ENCODE measurements around the gene AKT2. TPM values are rescaled to one million over a fixed set of nuclear protein-coding genes. Genes with fewer than 3 reads are reported as not detected.
"Not testable (repeated sequence)": the region's sequence is repeated elsewhere in the genome, so short reads cannot be mapped to it uniquely, and the experiment has no call there.

The AKT2 gene
- total RNA-seq (100 to 1,000 TPM in 5 of 7 donors, 10 to 100 TPM in 2; 78.4 to 160 (median 141) TPM), polyA plus RNA-seq (10 to 100 TPM; 81.2 to 82.0 TPM)
- long read RNA-seq, donor 1, full-length matches to known transcripts = 2 of 40 reads
- long read RNA-seq, donor 1, partial matches to known transcripts = 29 of 40 reads
- long read RNA-seq, donor 1, other reads (novel, unspliced or antisense) = 9 of 40 reads
- long read RNA-seq, donor 2, full-length matches to known transcripts = 22 of 43 reads
- long read RNA-seq, donor 2, partial matches to known transcripts = 21 of 43 reads
- long read RNA-seq, donor 2, other reads (novel, unspliced or antisense) = 0 of 43 reads
- long read RNA-seq, donor 3, full-length matches to known transcripts = 4 of 26 reads
- long read RNA-seq, donor 3, partial matches to known transcripts = 5 of 26 reads
- long read RNA-seq, donor 3, other reads (novel, unspliced or antisense) = 17 of 26 reads

GRCh38 chr19:40284501-40285352 lies at the start of gene AKT2:
TSS of gene AKT2 (minus strand) at chr19:40285345. CDS start at chr19:40265267, 20,078 bp downstream.
- peak within 1 kb of the TSS; percentile 97 for H3K4me3 ChIP-seq
- peak in 1 of 3 donors; percentile 21 for TF ChIP-seq CTCF (IDR thresholded peaks at IDR 0.05)
- TF ChIP-seq EP300 (IDR thresholded peaks at IDR 0.05) = no peak
- TF ChIP-seq POLR2A (IDR thresholded peaks at IDR 0.05) = peak; percentile 50
- peak within 1 kb of the TSS; percentile 89 to 94 for H3K27ac ChIP-seq
- H3K36me3 ChIP-seq = no peaks in the 10 kb centered on the region
- intact Hi-C loops (cut with DNase I) = no loop called here
- DNase-seq = peak; percentile 78 to 89 (median 88)
- no peaks in the 10 kb centered on the region for H3K27me3 ChIP-seq
- peaks cover 36% of the 10 kb centered on the region for H3K4me1 ChIP-seq (ENCODE audit: insufficient read depth)
- no peaks in the 10 kb centered on the region for H3K9me3 ChIP-seq
- WGBS, 3 donors = 1% methylated on average over 20 to 84 of the region's 84 CpGs

GRCh38 chr19:40333083-40333482 lies 47.9 kb upstream of the AKT2 start:
- H3K36me3 ChIP-seq; intact Hi-C loops (cut with DNase I): not testable (repeated sequence)

GRCh38 chr19:40332669-40333068 lies 47.5 kb upstream of the AKT2 start:
- Histone ChIP-seq H3K4me1 (ENCODE audit: insufficient read depth) (no peaks in the 10 kb centered on the region), H3K36me3 (no peaks in the 10 kb centered on the region), H3K27ac (no peak overlapping the region), H3K27me3 (no peaks in the 10 kb centered on the region), H3K9me3 (no peaks in the 10 kb centered on the region), H3K4me3 (no peak overlapping the region)
- TF ChIP-seq EP300 (IDR thresholded peaks at IDR 0.05) (no peak), POLR2A (IDR thresholded peaks at IDR 0.05) (no peak), CTCF (IDR thresholded peaks at IDR 0.05) (no peak)
- DNase-seq = no peak
- intact Hi-C loops (cut with DNase I) = no loop called here
- 80 to 86% (median 83%) methylated on average over 6 of the region's 6 CpGs for WGBS, 3 donors

More at GRCh38 chr19:40333083-40333482, 47.9 kb upstream of the AKT2 start:
- H3K27me3 ChIP-seq; H3K4me1 ChIP-seq (ENCODE audit: insufficient read depth); H3K4me3 ChIP-seq; DNase-seq; H3K9me3 ChIP-seq; H3K27ac ChIP-seq: not testable (repeated sequence)
- 94 to 96% (median 95%) methylated on average over 6 of the region's 6 CpGs for WGBS, 3 donors

GRCh38 chr19:40331052-40331451 lies 45.9 kb upstream of the AKT2 start:
- WGBS, 3 donors = 89 to 96% (median 93%) methylated on average over 5 of the region's 5 CpGs
- no peak overlapping the region for H3K27ac ChIP-seq
- no peak overlapping the region for H3K4me3 ChIP-seq
- no peaks in the 10 kb centered on the region for H3K27me3 ChIP-seq
- no peak for DNase-seq
- TF ChIP-seq CTCF (IDR thresholded peaks at IDR 0.05) (no peak), EP300 (IDR thresholded peaks at IDR 0.05) (no peak), POLR2A (IDR thresholded peaks at IDR 0.05) (no peak)
- H3K9me3 ChIP-seq = no peaks in the 10 kb centered on the region
- no peaks in the 10 kb centered on the region for H3K36me3 ChIP-seq
- intact Hi-C loops (cut with DNase I) = no loop called here
- no peaks in the 10 kb centered on the region for H3K4me1 ChIP-seq (ENCODE audit: insufficient read depth)

Data from ovary (tissue), 10 donors.